ENCODE data around the gene BAIAP2.
A peak's percentile ranks its signal among the peaks of the same experiment; 100 is the strongest.

Gene BAIAP2

DNA sequence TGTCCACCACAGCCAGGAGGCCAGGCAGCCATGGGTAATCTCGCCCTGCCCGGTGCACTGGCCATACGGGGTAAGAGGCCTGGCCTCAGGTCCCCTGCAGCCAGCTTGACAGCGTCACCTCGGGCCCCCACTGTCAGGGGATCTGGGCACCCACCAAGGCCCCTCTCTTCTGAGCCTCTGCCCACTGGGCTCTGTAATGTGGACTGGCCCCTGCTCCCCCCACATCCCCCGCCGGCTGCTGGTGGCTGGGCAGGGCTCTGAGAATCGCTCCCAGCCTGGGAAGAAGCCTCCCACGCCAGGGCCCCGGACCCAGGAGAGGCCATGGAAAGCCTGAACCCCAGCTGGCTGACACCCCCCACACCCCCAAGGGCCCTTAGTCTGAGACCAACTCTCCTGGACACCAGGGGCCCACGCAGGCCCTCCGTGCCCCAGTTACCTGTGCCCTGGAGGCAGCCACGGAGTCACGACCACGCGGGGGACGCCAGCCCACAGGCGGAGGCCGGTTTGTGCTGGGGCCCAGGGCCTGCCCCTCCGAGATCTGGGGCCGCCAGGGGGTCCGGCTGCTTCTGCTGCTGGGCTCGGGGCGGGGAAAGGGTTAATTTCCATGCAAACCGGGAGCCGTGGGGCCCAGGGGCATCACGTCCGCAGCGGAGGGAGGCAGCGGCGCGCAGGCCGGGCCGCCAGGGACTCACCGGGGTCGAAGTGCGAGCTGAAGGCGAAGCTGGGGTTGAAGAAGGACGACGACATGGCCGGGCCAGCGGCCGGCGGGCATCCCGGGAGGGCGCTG lies 130.5 kb downstream of the BAIAP2 start, which contains the start of gene PVALEF:
Gene PVALEF (plus strand): TSS at position 262 of the 787 bp plus-strand sequence. CDS start 15,720 bp downstream, outside the sequence.
- H3K27me3 ChIP-seq (ENCODE audit: insufficient read depth, poor library complexity, severe bottlenecking), result peaks cover 36% of the 10 kb centered on the region

DNA sequence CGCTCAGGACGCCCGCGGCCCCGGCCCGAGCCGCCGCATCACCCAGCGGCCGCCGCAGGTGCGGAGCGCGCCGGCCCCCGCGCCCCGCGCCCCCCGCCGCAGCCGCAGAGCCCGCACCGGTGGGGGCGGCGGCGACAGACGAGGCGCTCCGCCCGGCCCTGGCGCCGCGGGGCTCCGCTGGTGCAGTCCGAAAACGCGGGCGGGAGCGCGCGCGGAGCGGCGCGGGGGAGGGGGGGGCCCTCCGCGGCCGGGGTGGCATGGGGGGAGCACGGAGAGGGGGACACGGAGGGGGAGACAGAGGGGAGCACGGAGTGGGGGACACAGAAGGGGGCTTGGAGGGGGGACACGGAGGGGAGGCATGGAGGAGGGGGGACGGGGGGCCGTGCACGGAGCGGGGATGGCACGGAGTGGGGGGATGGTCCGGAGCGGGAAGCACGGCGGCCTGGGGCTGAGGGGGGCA lies 131.1 kb downstream of the BAIAP2 start, which contains the start of gene AATK:
Gene AATK (minus strand): TSS at position 189 of the 460 bp plus-strand sequence. CDS start 229 bp downstream, outside the sequence.
- peak within 1 kb of the TSS; percentile 17 for H3K4me3 ChIP-seq (ENCODE audit: severe bottlenecking)
- no peak within 1 kb of the TSS for H3K27ac ChIP-seq (ENCODE audit: poor library complexity, severe bottlenecking)
- H3K27me3 ChIP-seq (ENCODE audit: insufficient read depth, poor library complexity, severe bottlenecking), result peaks cover 36% of the 10 kb centered on the region
- ATAC-seq (ENCODE audit: low read depth) (no peak), DNase-seq (ENCODE audit: low spot score) (no peak)
- no peaks in the 10 kb centered on the region for H3K4me1 ChIP-seq (ENCODE audit: insufficient read depth, poor library complexity, severe bottlenecking)
- no peaks in the 10 kb centered on the region for H3K9me3 ChIP-seq (ENCODE audit: severe bottlenecking)
- TF ChIP-seq, protein P1, sequence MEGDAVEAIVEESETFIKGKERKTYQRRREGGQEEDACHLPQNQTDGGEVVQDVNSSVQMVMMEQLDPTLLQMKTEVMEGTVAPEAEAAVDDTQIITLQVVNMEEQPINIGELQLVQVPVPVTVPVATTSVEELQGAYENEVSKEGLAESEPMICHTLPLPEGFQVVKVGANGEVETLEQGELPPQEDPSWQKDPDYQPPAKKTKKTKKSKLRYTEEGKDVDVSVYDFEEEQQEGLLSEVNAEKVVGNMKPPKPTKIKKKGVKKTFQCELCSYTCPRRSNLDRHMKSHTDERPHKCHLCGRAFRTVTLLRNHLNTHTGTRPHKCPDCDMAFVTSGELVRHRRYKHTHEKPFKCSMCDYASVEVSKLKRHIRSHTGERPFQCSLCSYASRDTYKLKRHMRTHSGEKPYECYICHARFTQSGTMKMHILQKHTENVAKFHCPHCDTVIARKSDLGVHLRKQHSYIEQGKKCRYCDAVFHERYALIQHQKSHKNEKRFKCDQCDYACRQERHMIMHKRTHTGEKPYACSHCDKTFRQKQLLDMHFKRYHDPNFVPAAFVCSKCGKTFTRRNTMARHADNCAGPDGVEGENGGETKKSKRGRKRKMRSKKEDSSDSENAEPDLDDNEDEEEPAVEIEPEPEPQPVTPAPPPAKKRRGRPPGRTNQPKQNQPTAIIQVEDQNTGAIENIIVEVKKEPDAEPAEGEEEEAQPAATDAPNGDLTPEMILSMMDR (IDR thresholded peaks at IDR 0.05; ENCODE audit: poor library complexity, severe bottlenecking), result no peak
- H3K36me3 ChIP-seq (ENCODE audit: low read depth), result no peaks in the 10 kb centered on the region

More for the DNA sequence above, 130.5 kb downstream of the BAIAP2 start, which contains the start of gene PVALEF:
- H3K4me1 ChIP-seq (ENCODE audit: insufficient read depth, poor library complexity, severe bottlenecking), result no peaks in the 10 kb centered on the region
- H3K27ac ChIP-seq (ENCODE audit: poor library complexity, severe bottlenecking), result no peak within 1 kb of the TSS
- peak within 1 kb of the TSS; percentile 17 for H3K4me3 ChIP-seq (ENCODE audit: severe bottlenecking)
- DNase-seq (ENCODE audit: low spot score) (no peak), ATAC-seq (ENCODE audit: low read depth) (0 out of 3 replicates have a peak, but pooled peaks have one; percentile 6)
- no peaks in the 10 kb centered on the region for H3K36me3 ChIP-seq (ENCODE audit: low read depth)
- TF ChIP-seq, protein P1 (IDR thresholded peaks at IDR 0.05; ENCODE audit: poor library complexity, severe bottlenecking), result no peak
- H3K9me3 ChIP-seq (ENCODE audit: severe bottlenecking), result no peaks in the 10 kb centered on the region
